ENCODE data around the gene TUBB4A.

- no peak for TF ChIP-seq CTCF (IDR thresholded peaks at IDR 0.05)
- no peak for TF ChIP-seq POLR2A (IDR thresholded peaks at IDR 0.05)
Observed at GRCh38 chr19:6503407-6504201, 1.5 kb upstream of the TUBB4A start.

Data from right lobe of liver (tissue), 4 donors.